ENCODE results near the gene EYA4. TPM values are rescaled to one million over a fixed set of nuclear protein-coding genes. Genes with fewer than 3 reads are reported as not detected.

EYA4 gene
- total and polyA plus RNA-seq, 2 donors (not counting 3 experiments of a cell fraction or from before 2014, with no cell fraction given) = not detected

DNA sequence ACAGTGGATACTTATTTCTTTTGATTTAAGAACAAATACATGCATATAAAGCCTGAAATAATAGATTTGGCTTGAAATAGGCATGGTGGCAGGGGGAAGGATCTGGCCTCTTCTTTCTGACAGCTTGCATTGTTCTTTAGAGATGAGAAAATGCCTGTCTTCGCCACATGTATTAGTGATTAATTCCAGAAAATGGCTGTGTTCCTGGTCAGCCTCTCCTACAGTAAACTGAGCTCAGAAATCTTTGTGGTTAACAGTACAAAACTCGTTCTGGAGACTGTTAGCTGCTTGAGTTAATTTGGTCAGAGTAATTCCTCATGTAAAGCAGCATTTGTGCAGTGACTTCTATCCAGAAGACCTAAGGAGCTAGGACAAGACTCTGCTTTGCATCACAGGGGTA, 151.5 kb downstream of the EYA4 start:
- TF ChIP-seq, protein P1, sequence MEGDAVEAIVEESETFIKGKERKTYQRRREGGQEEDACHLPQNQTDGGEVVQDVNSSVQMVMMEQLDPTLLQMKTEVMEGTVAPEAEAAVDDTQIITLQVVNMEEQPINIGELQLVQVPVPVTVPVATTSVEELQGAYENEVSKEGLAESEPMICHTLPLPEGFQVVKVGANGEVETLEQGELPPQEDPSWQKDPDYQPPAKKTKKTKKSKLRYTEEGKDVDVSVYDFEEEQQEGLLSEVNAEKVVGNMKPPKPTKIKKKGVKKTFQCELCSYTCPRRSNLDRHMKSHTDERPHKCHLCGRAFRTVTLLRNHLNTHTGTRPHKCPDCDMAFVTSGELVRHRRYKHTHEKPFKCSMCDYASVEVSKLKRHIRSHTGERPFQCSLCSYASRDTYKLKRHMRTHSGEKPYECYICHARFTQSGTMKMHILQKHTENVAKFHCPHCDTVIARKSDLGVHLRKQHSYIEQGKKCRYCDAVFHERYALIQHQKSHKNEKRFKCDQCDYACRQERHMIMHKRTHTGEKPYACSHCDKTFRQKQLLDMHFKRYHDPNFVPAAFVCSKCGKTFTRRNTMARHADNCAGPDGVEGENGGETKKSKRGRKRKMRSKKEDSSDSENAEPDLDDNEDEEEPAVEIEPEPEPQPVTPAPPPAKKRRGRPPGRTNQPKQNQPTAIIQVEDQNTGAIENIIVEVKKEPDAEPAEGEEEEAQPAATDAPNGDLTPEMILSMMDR (IDR thresholded peaks at IDR 0.05; ENCODE audit: extremely low read depth in 1 of 2, insufficient read depth in 1 of 2, low read depth in 1 of 2, low read length in 2 of 2) = no peak
- TF ChIP-seq MAX (IDR thresholded peaks at IDR 0.05; ENCODE audit: insufficient read depth, insufficient read length) (no peak), EZH2 (IDR thresholded peaks at IDR 0.05; ENCODE audit: borderline replicate concordance, low read depth, low read length, severe bottlenecking) (no peak), GATA2 (IDR thresholded peaks at IDR 0.05; ENCODE audit: insufficient read depth, insufficient read length, low read depth, low read length) (no peak), MYC (IDR thresholded peaks at IDR 0.05; ENCODE audit: low read depth, low read length) (no peak), JUN (IDR thresholded peaks at IDR 0.05; ENCODE audit: borderline replicate concordance, insufficient read depth, insufficient read length, low read depth) (no peak), FOS (IDR thresholded peaks at IDR 0.05; ENCODE audit: borderline replicate concordance, insufficient read depth, low read length) (no peak), POLR2A (IDR thresholded peaks at IDR 0.05; ENCODE audit: low read depth, low read length) (no peak), POLR2AphosphoS5 (IDR thresholded peaks at IDR 0.05; ENCODE audit: insufficient read depth, low read depth, low read length) (no peak)
- no peak overlapping the region for H3K4me3 ChIP-seq (replicated peaks in 1 of 3; ENCODE audit: insufficient read depth in 1 of 3, low read depth in 1 of 3, low read length in 3 of 3)
- no peaks in the 10 kb centered on the region for H3K9me1 ChIP-seq (replicated peaks; ENCODE audit: control insufficient read depth, extremely low read depth, insufficient read depth, low read length)
- ChIA-PET POLR2A (no interaction called here), CTCF (interaction anchor here (1.4 to 2.7 kb wide), 2 partner anchors 10 to 11 kb away, joined by 3 to 6 read pairs; no protein-coding TSS in a partner anchor)
- no peaks in the 10 kb centered on the region for H3K79me2 ChIP-seq (ENCODE audit: control insufficient read depth, insufficient read depth, low read length)
- BruUV-seq (replicated peaks) = no TSS peak
- DNase-seq (ENCODE audit: low read depth, low spot score) (no peak), FAIRE-seq (no peak)
- H3K36me3 ChIP-seq (ENCODE audit: control insufficient read depth in 2 of 2, extremely low read depth in 1 of 2, insufficient read depth in 2 of 2, low read length in 2 of 2) = no peaks in the 10 kb centered on the region
- H3K27me3 ChIP-seq (ENCODE audit: control insufficient read depth in 2 of 2, insufficient read depth in 2 of 2, low read length in 2 of 2) = peaks cover 0 to 2% of the 10 kb centered on the region in 2 experiments
- no peak overlapping the region for H3K27ac ChIP-seq (ENCODE audit: insufficient read depth, low read depth, low read length)
- no peaks in the 10 kb centered on the region for H3K4me1 ChIP-seq (ENCODE audit: control insufficient read depth, extremely low read depth, insufficient read depth, low read length)
- no peak overlapping the region for H2AFZ ChIP-seq (ENCODE audit: low read depth, low read length)
- H4K20me1 ChIP-seq (replicated peaks; ENCODE audit: control insufficient read depth, extremely low read depth, insufficient read depth, low read length) = no peaks in the 10 kb centered on the region
- intact Hi-C loops (cut with micrococcal nuclease) = no loop called here
- no peaks in the 10 kb centered on the region for H3K9me3 ChIP-seq (replicated peaks; ENCODE audit: control insufficient read depth, insufficient read depth, low read length)
- dilution Hi-C loops (cut with MboI; ENCODE audit: extremely low pct_ligation_motif_present, low sequenced_read_pairs) = no loop called here
- H3K9ac ChIP-seq (replicated peaks; ENCODE audit: extremely low read depth, insufficient read depth, low read length) = no peak overlapping the region
- H3K4me2 ChIP-seq (ENCODE audit: insufficient read depth, low read length) = no peak overlapping the region
